Uterus (tissue), 2 donors: Measurements from ENCODE around the gene KLHL40.

Source experiments
- POLR2A ChIP-seq, 2 donors: fragments of 450-650 bp; IDR thresholded peaks; one replicate each; pipeline ENCODE4 v1.6.1; 2016; ENCODE audit warnings: antibody characterized with exemption in 2 of 2, mild to moderate bottlenecking in 1 of 2, moderate library complexity in 1 of 2
- TF ChIP-seq, protein P1 (sequence below), 4 experiments: fragments of 200-600 bp in 2 of 4; fragments of 450-650 bp in 2 of 4; sonication (generic) in 2 of 4; IDR thresholded peaks; one replicate each; pipeline ENCODE4 v1.5.1; 2016 to 2019; ENCODE audit warnings: antibody characterized with exemption in 4 of 4, mild to moderate bottlenecking in 2 of 4, moderate library complexity in 1 of 4

DNA sequence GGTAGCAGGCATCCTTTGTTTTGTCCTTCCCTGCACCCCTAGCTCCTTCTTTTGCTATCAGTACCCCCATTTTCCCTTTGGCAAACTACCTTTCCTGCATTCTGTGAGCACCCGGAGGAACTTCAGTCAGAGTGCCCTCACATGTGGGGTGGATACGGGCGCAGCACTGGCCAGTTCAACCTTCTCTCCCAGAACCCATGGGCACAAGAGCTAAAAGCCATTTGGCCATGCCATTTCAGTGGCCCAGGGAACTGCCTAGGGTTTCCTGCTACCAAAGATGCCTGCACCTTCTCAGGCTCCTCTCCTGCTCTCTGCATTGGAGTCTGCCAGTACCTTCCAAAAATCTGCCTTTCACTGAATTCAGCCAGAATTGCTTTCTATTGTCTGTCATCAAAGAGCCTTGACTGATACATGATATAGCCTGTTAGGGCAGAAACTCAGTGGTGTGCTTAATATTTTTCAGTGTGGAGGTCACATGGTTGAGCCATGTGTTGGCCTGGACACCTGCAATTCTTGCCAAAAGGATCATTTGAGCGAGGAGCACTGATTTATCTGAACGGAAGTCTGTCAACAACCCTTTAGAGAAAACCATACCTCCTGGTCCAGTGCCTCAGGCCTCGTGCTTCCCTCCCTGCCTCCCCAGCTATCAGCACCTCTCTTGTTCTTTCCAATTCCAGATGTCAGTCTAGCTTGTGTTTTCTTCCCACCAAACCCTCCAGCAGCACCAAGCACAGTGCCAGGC is 44.2 kb downstream of the KLHL40 start:
- TF ChIP-seq, protein P1, sequence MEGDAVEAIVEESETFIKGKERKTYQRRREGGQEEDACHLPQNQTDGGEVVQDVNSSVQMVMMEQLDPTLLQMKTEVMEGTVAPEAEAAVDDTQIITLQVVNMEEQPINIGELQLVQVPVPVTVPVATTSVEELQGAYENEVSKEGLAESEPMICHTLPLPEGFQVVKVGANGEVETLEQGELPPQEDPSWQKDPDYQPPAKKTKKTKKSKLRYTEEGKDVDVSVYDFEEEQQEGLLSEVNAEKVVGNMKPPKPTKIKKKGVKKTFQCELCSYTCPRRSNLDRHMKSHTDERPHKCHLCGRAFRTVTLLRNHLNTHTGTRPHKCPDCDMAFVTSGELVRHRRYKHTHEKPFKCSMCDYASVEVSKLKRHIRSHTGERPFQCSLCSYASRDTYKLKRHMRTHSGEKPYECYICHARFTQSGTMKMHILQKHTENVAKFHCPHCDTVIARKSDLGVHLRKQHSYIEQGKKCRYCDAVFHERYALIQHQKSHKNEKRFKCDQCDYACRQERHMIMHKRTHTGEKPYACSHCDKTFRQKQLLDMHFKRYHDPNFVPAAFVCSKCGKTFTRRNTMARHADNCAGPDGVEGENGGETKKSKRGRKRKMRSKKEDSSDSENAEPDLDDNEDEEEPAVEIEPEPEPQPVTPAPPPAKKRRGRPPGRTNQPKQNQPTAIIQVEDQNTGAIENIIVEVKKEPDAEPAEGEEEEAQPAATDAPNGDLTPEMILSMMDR (IDR thresholded peaks at IDR 0.05), result no peak
- TF ChIP-seq POLR2A (IDR thresholded peaks at IDR 0.05), result no peak
